ENCODE data around the gene DNAJC4. TPM values are rescaled to one million over a fixed set of nuclear protein-coding genes. Genes with fewer than 3 reads are reported as not detected.

DNAJC4 gene
- total RNA-seq, 2 donors from 2014 or later: 24.7 to 32.1 TPM

GRCh38 chr11:64224151-64224890 lies 6.0 kb upstream of the DNAJC4 start:
- H3K36me3 ChIP-seq: peaks cover 17% of the 10 kb centered on the region
- no peak overlapping the region for H3K4me3 ChIP-seq
- DNase-seq (ENCODE audit: low spot score): no peak
- no peaks in the 10 kb centered on the region for H3K27me3 ChIP-seq
- H3K27ac ChIP-seq: no peak overlapping the region
- peaks cover 0 to 35% of the 10 kb centered on the region in 2 donors for H3K4me1 ChIP-seq
- no peak for TF ChIP-seq CTCF (IDR thresholded peaks at IDR 0.05)
- H3K9me3 ChIP-seq: no peaks in the 10 kb centered on the region

GRCh38 chr11:64224891-64225607 lies 5.3 kb upstream of the DNAJC4 start:
- no peak for DNase-seq (ENCODE audit: low spot score)
- peak overlapping the region; percentile 85 to 89 for H3K4me3 ChIP-seq
- peaks cover 0 to 43% of the 10 kb centered on the region in 2 donors for H3K4me1 ChIP-seq
- H3K27ac ChIP-seq: peak overlapping the region; percentile 91 to 97
- peaks cover 16% of the 10 kb centered on the region for H3K36me3 ChIP-seq
- no peak for TF ChIP-seq CTCF (IDR thresholded peaks at IDR 0.05)
- no peaks in the 10 kb centered on the region for H3K9me3 ChIP-seq
- no peaks in the 10 kb centered on the region for H3K27me3 ChIP-seq

- Histone ChIP-seq H3K27ac (peak within 1 kb of the TSS; percentile 91 to 97), H3K4me3 (peak within 1 kb of the TSS; percentile 85 to 89), H3K4me1 (peaks cover 0 to 46% of the 10 kb centered on the region in 2 donors), H3K36me3 (peaks cover 8% of the 10 kb centered on the region), H3K27me3 (no peaks in the 10 kb centered on the region), H3K9me3 (no peaks in the 10 kb centered on the region)
- peak; percentile 93 for DNase-seq (ENCODE audit: low spot score)
- TF ChIP-seq CTCF (IDR thresholded peaks at IDR 0.05): peak in 1 of 2 donors; percentile 50
Observed at GRCh38 chr11:64225608-64226506, 4.5 kb upstream of the DNAJC4 start, which contains the start of the genes NUDT22 and TRPT1. NUDT22 (plus strand) TSS chr11:64226274; CDS start chr11:64226653, 379 bp downstream. TRPT1 (minus strand) TSS chr11:64226186; CDS start chr11:64225860, 326 bp downstream.

GRCh38 chr11:64226507-64227051 lies 3.8 kb upstream of the DNAJC4 start:
- H3K36me3 ChIP-seq: peaks cover 5% of the 10 kb centered on the region
- no peaks in the 10 kb centered on the region for H3K27me3 ChIP-seq
- peak overlapping the region; percentile 85 to 89 for H3K4me3 ChIP-seq
- H3K4me1 ChIP-seq: peaks cover 0 to 53% of the 10 kb centered on the region in 2 donors
- no peak for TF ChIP-seq CTCF (IDR thresholded peaks at IDR 0.05)
- H3K27ac ChIP-seq: peak overlapping the region; percentile 91 to 97
- DNase-seq (ENCODE audit: low spot score): no peak
- H3K9me3 ChIP-seq: no peaks in the 10 kb centered on the region

GRCh38 chr11:64227405-64227956 lies 2.9 kb upstream of the DNAJC4 start:
- H3K9me3 ChIP-seq: no peaks in the 10 kb centered on the region
- peak overlapping the region; percentile 91 to 97 for H3K27ac ChIP-seq
- no peak for TF ChIP-seq CTCF (IDR thresholded peaks at IDR 0.05)
- no peaks in the 10 kb centered on the region for H3K27me3 ChIP-seq
- DNase-seq (ENCODE audit: low spot score): no peak
- H3K36me3 ChIP-seq: peaks cover 5% of the 10 kb centered on the region
- peaks cover 0 to 62% of the 10 kb centered on the region in 2 donors for H3K4me1 ChIP-seq
- H3K4me3 ChIP-seq: peak overlapping the region; percentile 85 to 89

All from right atrium auricular region (tissue), 2 donors.